ENCODE data around the gene PRR16.

DNA sequence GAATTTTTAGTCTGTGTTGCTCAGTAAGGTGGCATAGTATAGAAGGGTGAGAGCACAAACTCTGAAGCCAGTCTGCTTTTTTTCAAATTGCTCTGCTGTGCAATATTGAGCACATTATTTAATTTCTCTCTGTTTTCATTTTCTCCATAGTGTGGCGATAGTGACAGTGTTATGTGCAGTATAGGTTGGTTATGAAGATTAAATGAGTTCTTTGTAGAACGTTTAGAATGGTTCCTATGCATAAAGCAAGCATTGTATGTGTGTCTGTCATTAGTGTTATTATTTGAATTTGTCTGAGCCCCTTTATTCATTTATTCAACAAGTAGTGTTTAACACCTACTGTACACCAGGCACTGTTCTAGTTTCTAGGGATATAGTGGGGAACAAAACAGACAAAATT is 9.2 kb downstream of the PRR16 start:
- TF ChIP-seq EZH2 (IDR thresholded peaks at IDR 0.05; ENCODE audit: insufficient read depth, poor library complexity, severe bottlenecking): no peak
- no peak for TF ChIP-seq EZH2phosphoT487 (IDR thresholded peaks at IDR 0.05; ENCODE audit: insufficient read depth, low read depth)
